Sigmoid colon (tissue), 3 donors: ENCODE data around the gene TTC3.

Experiments used
- CTCF ChIP-seq, 4 experiments: fragments of 450-650 bp in 3 of 4; fragments of 200-600 bp in 1 of 4; IDR thresholded peaks; one replicate each; pipeline ENCODE4 v1.5.1; 2016 to 2019; ENCODE audit warnings: antibody characterized with exemption in 4 of 4, mild to moderate bottlenecking in 3 of 4, moderate library complexity in 2 of 4
- POLR2A ChIP-seq, 2 donors: fragments of 450-650 bp; IDR thresholded peaks; one replicate each; pipeline ENCODE4 v1.6.1; 2016; ENCODE audit warnings: antibody characterized with exemption in 2 of 2, mild to moderate bottlenecking in 2 of 2, moderate library complexity in 2 of 2

GRCh38 chr21:37040212-37040611 is 32.8 kb upstream of the TTC3 start:
- no peak for TF ChIP-seq CTCF (IDR thresholded peaks at IDR 0.05)
- no peak for TF ChIP-seq POLR2A (IDR thresholded peaks at IDR 0.05)
